AG04450 (cell line): ENCODE data around the gene SLAIN1. TPM values are rescaled to one million over a fixed set of nuclear protein-coding genes. Genes with fewer than 3 reads are reported as not detected.

Experiments
- CTCF ChIA-PET: fragments of 300-600, 350-600 bp; formaldehyde crosslinking; extraction: SDS; loops from one replicate; lab custom pipeline; 2022; ENCODE audit warnings: antibody characterized with exemption, inconsistent platforms; lab: Charles Lee
- POLR2A ChIA-PET: fragments of 350-600 bp; formaldehyde crosslinking; extraction: SDS; loops from one replicate; lab custom pipeline; 2021; ENCODE audit warnings: antibody characterized with exemption, inconsistent platforms; lab: Yijun Ruan, JAX
- DNase-seq: peaks from one replicate; pipeline ENCODE4 v3.0.0-alpha.2; 2011; ENCODE audit warnings: low read depth, low spot score
- H3K27ac ChIP-seq: one replicate; pipeline ENCODE4 v1.5.1; 2012; ENCODE audit warnings: low read depth, low read length, control low read depth
- H3K27me3 ChIP-seq: one replicate; pipeline ENCODE4 v1.6.0; 2012; ENCODE audit warnings: low read length; ENCODE audit not compliant: control insufficient read depth, insufficient read depth
- H3K4me3 ChIP-seq: 2 replicates; pipeline ENCODE4 v1.5.1; 2011; ENCODE audit warnings: mild to moderate bottlenecking, low read depth, low read length, control low read depth
- H3K9me3 ChIP-seq: 2 replicates; pipeline ENCODE4 v1.5.1; 2012; ENCODE audit warnings: low read length; ENCODE audit not compliant: control insufficient read depth, insufficient read depth
- CTCF ChIP-seq: IDR thresholded peaks from 2 replicates; pipeline ENCODE4 v1.5.1; 2011; ENCODE audit warnings: low read depth, low read length, control low read depth, inconsistent platforms
- polyA plus RNA-seq: library from polyadenylated mRNA; depleted of rRNA; stranded (reverse); fragments of >200 nt; gene quantifications from 2 replicates; pipeline ENCODE4 v1.2.3, GENCODE V29; 2011

The SLAIN1 gene
- polyA plus RNA-seq, 1 experiment, result 0.24 TPM

GRCh38 chr13:77715233-77715891 is 17.9 kb downstream of the SLAIN1 start:
- no peak for DNase-seq
- H3K27ac ChIP-seq, result no peak overlapping the region
- no peak overlapping the region for H3K4me3 ChIP-seq
- no peaks in the 10 kb centered on the region for H3K9me3 ChIP-seq
- TF ChIP-seq CTCF, result no peak
- ChIA-PET CTCF (interaction anchor here (0.6 kb wide), 1 partner anchor 255 kb away, joined by 6 read pairs; no protein-coding TSS in a partner anchor), POLR2A (no interaction called here)
- H3K27me3 ChIP-seq, result no peaks in the 10 kb centered on the region

GRCh38 chr13:77716692-77717091 is 19.2 kb downstream of the SLAIN1 start:
- CTCF ChIA-PET, result no interaction called here
- no peaks in the 10 kb centered on the region for H3K27me3 ChIP-seq
- POLR2A ChIA-PET, result no interaction called here
- no peak for DNase-seq
- H3K9me3 ChIP-seq, result no peaks in the 10 kb centered on the region
- no peak overlapping the region for H3K27ac ChIP-seq
- no peak overlapping the region for H3K4me3 ChIP-seq
- no peak for TF ChIP-seq CTCF

- no peaks in the 10 kb centered on the region for H3K9me3 ChIP-seq
- TF ChIP-seq CTCF, result no peak
- H3K27me3 ChIP-seq, result no peaks in the 10 kb centered on the region
- H3K27ac ChIP-seq, result no peak overlapping the region
- POLR2A ChIA-PET, result no interaction called here
- H3K4me3 ChIP-seq, result no peak overlapping the region
- CTCF ChIA-PET, result no interaction called here
- no peak for DNase-seq
These were observed 20.0 kb downstream of the SLAIN1 start for GRCh38 chr13:77717508-77717907.

DNA sequence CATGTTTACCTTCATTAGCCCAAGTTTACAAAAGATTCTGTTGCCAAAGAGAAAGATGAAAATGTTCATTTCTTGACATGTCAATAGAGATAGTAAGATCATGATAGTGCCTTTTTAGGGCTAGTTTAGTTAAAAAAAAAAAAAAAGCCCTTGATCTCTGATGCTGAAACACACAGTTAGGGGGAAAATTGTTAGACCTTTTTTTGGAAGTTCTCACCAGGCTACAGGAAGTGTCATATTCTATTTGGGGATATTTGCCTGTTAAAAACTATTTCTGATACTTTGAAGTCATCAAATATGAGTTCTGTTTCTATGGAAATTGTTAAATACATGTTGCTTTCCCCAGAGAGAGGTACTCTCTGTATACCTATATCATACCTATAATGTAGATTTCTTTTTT is 21.6 kb downstream of the SLAIN1 start:
- H3K27me3 ChIP-seq, result no peaks in the 10 kb centered on the region
- no peaks in the 10 kb centered on the region for H3K9me3 ChIP-seq
- no peak overlapping the region for H3K27ac ChIP-seq
- POLR2A ChIA-PET, result no interaction called here
- CTCF ChIA-PET, result interaction anchor here (0.5 to 0.6 kb wide), 2 partner anchors 21 to 33 kb away, joined by 4 read pairs; no protein-coding TSS in a partner anchor
- no peak for TF ChIP-seq CTCF
- no peak overlapping the region for H3K4me3 ChIP-seq
- DNase-seq, result no peak

DNA sequence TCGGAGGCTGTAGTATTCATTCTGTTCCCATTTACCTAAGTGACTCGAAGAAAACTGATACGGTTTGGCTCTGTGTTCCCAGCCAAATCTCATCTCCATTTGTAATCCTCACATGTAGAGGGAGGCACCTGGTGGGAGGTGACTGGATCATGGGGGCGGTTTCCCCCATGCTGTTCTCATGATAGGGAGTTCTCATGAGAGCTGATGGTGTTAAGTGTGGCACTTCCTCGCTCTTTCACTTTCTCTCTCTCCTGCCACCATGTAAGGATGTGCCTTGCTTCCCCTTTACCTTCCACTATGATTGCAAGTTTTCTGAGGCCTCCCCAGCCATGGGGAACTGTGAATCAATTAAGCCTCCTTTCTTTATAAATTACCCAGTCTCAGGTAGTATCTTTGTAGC is 23.5 kb downstream of the SLAIN1 start:
- CTCF ChIA-PET, result no interaction called here
- DNase-seq, result no peak

More for the DNA sequence above, 23.5 kb downstream of the SLAIN1 start:
- H3K4me3 ChIP-seq, result no peak overlapping the region
- H3K27me3 ChIP-seq, result no peaks in the 10 kb centered on the region
- no peaks in the 10 kb centered on the region for H3K9me3 ChIP-seq
- no peak for TF ChIP-seq CTCF
- H3K27ac ChIP-seq, result no peak overlapping the region
- POLR2A ChIA-PET, result no interaction called here
